ENCODE data around the gene NHEJ1. TPM values are rescaled to one million over a fixed set of nuclear protein-coding genes. Genes with fewer than 3 reads are reported as not detected.

NHEJ1 gene
- total RNA-seq, 2 donors from 2014 or later, result 8.9 to 11.6 TPM

DNA sequence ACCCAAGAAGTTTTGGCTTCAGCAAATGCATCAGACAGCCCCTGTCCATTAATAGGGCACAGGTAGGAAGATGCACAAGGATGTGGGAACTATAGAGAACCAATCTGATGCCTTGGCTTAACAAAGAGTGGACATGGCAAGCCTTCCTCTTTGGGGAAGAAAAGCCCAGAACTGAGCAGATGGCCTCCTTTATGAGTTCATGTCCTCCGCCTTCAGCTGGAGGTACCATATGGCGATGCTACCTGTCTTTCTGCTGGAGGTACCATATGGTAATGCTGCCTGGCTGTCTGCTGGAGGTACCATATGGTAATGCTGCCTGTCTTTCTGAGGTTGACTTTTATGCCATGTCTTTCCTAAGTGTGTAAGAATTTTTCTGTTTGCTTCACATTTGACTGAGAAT lies 23.5 kb upstream of the NHEJ1 start:
- intact Hi-C loops (cut with DNase I), result no loop called here
- DNase-seq (ENCODE audit: low spot score), result no peak

DNA sequence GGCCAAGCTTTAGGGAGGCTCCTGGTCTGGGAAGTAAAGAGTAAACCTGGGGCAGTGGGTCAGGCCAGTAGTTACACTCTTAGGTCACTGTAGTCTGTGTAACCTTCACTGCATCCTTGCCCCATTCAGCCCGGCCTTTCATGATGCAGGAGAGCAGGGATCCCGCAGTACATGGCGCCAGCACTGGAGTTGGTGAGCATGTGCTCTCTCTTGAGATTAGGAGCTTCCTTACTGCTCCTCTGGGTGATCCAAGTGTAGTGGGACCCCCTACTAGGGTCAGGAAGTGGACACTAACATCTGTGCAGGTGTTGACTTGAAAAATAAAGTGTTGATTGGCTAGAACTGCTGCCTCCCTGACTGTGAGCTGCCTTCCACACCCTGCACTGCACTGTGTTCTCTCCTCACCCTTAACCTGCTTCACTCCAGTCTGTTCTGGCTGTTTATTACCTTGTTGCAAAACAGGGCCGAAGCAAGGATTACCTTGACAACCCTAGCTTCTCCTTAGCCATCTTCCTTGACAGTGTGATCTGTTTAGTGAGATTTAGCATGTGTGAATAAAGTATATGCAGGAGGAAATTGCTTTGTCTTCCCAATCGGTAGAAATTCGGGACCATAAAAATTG lies 22.6 kb upstream of the NHEJ1 start:
- no peak for DNase-seq (ENCODE audit: low spot score)
- intact Hi-C loops (cut with DNase I), result no loop called here

DNA sequence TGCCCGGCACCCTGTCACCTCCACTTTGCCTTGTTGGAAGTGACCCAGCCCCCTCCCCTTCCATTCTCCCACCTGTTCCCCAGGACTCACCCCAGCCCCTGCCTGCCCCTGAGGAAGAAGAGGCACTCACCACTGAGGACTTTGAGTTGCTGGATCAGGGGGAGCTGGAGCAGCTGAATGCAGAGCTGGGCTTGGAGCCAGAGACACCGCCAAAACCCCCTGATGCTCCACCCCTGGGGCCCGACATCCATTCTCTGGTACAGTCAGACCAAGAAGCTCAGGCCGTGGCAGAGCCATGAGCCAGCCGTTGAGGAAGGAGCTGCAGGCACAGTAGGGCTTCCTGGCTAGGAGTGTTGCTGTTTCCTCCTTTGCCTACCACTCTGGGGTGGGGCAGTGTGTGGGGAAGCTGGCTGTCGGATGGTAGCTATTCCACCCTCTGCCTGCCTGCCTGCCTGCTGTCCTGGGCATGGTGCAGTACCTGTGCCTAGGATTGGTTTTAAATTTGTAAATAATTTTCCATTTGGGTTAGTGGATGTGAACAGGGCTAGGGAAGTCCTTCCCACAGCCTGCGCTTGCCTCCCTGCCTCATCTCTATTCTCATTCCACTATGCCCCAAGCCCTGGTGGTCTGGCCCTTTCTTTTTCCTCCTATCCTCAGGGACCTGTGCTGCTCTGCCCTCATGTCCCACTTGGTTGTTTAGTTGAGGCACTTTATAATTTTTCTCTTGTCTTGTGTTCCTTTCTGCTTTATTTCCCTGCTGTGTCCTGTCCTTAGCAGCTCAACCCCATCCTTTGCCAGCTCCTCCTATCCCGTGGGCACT lies 21.9 kb upstream of the NHEJ1 start:
- intact Hi-C loops (cut with DNase I), result no loop called here
- no peak for DNase-seq (ENCODE audit: low spot score)

DNA sequence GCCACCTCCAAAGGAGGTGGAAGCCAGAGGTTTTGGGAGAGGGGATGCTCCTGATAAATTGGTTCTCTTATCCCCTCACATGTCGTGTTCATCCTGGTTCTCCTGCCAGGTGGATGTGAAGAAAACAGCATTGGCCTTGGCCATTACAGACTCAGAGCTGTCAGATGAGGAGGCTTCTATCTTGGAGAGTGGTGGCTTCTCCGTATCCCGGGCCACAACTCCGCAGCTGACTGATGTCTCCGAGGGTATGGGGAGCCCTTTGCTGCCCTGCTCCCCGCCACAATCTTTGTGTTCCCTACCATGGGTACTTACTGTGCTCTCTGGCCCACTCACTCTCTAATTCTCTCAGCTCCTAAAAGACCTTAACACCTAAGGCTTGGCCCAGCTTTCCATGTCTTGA lies 20.9 kb upstream of the NHEJ1 start:
- intact Hi-C loops (cut with DNase I), result no loop called here
- no peak for DNase-seq (ENCODE audit: low spot score)

DNA sequence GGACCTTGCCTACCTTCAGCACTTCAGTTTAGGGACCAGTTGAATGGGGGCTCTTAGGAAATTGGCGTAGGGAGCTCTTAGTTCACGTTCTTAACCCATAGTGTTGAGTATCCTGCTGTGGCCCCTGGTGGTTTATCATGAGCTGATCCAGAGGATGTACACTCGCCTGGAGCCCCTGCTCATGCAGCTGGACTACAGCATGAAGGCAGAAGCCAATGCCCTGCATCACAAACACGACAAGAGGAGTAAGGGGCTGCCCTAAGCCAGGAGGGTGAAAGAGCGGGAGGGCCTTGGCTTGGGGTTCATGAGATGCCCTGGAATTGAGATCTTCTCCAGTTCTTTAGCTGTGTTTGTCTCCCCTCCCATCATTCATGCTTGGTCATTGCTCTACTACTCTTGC lies 20.3 kb upstream of the NHEJ1 start:
- intact Hi-C loops (cut with DNase I), result no loop called here
- DNase-seq (ENCODE audit: low spot score), result no peak

DNA sequence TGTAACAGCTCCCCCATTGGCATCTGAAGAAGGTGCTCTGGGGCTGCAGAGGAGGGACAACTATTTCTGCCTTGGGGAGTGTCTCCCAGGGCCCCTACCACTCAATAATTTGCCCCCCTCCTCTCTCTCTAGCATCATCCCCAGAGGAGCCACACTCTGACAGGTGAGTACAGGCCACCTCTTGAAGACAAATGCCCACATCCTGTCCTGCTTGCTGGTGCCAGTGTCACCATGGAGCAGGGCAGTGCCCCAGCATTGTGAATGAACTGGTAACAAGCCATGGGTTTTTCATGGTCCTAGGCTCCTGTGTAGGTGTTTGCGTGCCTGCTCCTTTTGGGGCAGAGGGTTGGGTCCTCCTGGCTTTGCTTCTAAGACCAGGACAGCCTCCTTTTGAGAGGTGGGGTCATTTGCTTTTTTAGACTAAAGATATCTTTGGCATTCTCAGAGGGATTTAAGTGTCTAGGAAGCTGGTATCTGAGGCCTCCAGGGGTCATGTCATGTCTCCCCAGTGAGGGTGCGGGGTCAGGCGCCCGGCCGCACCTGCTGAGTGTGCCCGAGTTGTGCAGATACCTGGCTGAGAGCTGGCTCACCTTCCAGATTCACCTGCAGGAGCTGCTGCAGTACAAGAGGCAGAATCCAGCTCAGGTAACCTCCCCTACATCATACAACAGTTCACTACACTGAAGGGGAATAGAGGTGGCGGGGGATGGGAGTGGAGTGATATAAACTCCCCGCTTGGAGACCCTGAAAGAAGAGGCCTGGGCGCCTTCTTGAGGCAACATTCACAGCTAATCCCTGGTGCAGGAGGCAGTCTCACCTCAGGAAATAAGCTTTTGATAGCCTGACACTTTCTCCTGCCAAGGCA lies 19.2 kb upstream of the NHEJ1 start:
- DNase-seq (ENCODE audit: low spot score), result no peak
- intact Hi-C loops (cut with DNase I), result loop anchor here in 1 of 2 donors (5.0 kb wide), 1 partner anchor 37 kb away; the partner anchor contains the start of gene ABCB6

DNA sequence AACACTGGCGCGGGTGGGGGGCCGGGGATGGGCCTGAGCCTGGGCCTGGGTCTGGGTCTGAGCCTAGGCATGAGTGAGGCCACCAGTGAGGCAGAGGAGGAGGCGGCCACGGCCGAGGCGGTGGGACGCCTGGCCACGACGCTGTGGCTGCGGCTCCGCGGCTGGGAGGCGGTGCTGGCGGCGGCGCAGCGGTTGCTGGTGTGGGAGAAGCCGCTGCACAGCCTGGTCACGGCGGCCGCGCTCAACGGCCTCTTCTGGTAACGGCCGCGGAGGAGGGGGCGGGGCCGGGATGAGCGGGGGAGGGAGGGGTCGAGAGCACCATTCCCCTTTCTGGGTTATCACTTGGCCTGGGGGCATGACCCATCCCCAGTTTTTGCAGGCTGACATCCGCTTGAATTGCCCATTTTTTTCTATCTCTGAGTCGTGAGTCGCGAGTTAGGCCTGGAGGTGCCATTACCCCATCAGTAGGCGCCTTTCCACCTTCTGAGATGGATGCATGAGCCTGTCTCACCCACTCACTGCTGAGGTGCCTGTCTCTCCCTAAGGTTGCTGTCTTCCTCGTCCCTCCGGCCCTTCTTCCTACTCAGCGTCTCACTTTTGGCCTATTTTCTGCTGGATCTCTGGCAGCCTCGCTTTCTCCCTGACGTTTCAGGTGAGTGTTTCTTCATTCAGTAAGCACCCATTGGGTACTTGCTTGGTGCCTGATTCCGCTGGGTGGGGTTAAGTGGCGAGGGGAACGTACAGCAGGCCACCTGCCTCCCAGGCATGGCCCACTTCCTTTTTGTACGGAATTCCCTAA lies 18.0 kb upstream of the NHEJ1 start:
- intact Hi-C loops (cut with DNase I), result loop anchor here in 1 of 2 donors (5.0 kb wide), 1 partner anchor 39 kb away; the partner anchor contains the start of gene ABCB6
- peak; percentile 90 for DNase-seq (ENCODE audit: low spot score)

DNA sequence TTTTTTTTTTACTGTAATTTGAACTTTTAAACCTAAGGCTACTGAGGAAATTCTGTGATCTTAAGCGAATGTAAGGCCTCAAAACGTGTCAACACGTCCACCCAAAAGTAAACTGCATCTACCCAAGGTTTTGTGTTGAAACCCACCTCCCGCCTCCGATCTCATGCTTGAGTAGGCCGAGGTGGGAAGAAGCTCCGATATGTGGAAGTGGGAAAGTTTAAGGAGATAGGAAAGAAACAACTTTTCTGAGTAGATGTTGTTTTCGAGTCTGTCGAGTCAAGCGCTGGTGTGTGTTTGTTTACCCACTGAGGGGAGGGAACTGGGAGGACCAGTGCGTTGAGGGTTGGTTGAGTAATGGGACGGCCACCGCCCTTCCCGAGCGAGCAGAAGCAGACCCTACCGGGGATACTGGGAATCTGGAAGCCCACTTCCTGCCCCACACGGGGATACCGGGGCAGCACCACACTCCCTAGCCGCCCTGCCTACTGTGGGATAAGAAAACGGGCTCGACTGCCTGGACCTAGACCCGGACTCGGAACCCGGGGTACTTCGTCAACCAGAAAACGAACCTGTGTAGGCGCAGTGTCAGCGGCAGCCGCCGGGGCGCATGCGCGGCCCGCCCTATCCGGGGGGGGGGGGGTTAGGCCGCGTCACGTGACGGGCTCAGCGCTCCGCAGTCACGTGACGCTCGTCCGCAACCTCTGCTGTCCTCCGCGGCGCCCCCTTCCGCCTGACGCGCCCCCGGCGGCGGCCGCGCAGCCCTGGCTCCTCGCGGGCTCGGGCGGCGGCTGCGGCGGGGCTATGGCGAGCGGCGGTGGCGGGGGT lies 17.1 kb upstream of the NHEJ1 start, which contains the start of gene RETREG2:
TSS of gene RETREG2 (plus strand) at position 724 of the 825 bp plus-strand sequence. CDS start at position 802, 78 bp downstream.
- intact Hi-C loops (cut with DNase I), result loop anchor here in 1 of 2 donors (5.0 kb wide), 1 partner anchor 40 kb away; the partner anchor contains the start of gene ABCB6
- DNase-seq (ENCODE audit: low spot score), result peak; percentile 95

DNA sequence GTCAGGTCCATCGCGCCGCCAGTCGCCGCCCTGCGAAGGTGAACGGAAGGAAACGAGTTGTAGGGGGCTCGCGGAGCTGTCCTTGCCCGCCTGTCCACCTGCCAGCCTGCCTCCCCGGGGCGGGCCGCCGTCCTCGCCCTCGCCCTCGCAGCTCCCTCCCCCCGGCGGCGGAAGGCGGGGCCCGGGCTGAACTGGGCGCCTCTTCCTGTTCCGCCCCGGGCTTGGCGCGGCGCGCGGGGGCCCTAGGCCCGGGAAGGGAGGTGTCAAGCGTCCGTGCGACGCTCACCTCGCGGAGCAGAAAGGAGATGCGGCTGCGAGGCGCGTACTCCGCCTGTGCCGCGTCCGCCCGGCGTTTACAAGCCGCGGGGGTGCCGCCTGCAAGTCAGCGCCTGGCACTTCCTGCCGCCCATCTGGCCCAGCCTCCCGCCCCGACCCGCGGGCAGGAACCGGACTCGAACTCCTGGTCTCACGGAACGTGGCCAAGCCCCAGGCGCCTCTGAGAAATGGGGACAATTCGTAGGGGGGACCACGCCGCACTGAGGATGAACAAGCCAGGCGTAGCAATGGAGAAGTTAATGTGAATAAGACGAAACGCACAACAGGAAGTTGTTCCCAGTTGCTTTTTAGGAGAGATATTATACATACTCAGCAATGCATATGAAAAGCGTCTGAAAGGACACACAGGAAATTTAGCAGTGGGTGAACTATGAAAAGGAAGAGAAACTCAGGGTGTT lies 16.4 kb upstream of the NHEJ1 start, which contains the start of gene CNPPD1:
TSS of gene CNPPD1 (minus strand) at position 108 of the 734 bp plus-strand sequence. CDS start at position 11, 97 bp downstream.
- peak; percentile 96 for DNase-seq (ENCODE audit: low spot score)
- intact Hi-C loops (cut with DNase I), result loop anchor here in 1 of 2 donors (5.0 kb wide), 1 partner anchor 40 kb away; the partner anchor contains the start of gene ABCB6

DNA sequence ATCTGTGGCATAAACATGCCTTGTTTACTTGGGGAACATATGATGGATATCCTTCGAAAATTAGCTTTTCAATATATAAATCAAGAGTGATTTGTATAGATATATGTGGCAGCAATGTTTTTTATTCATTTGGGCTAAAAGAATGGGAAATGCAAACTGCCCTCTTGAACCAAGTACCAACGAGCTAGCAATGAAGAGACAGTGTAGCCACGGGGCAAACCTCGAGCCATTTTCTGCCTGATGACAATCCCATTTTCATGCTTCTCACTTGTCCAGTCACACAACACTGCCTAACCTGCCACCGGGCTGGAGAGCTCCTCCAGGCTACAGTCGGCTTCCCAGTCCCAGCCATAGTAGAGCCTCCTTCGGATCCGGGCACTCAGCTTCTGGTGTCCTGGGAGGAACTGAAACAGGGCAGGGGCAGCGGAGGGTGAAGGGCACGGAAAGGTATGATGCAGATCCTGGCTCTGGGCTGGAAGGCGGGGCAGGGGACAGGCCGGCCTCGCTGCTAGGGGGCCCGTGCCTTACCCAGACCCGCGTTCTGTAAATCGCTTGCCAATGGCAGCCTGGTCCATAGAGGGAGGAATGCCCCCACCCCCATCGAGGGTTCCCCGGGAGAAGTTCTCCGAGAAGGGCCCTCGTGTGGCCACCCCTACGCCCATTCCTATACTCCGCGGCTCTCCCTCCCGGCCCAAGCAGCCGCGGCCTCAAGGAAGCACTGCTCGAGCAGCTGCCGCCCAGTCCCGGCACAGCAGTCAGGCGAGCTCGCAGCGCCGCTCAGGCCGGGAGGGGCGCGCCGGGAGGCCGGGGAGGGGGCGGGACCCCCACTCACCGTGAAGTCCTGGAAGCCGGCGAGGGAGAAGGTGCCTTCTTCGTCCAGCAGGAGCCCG lies 15.6 kb upstream of the NHEJ1 start:
- peak; percentile 87 for DNase-seq (ENCODE audit: low spot score)

DNA sequence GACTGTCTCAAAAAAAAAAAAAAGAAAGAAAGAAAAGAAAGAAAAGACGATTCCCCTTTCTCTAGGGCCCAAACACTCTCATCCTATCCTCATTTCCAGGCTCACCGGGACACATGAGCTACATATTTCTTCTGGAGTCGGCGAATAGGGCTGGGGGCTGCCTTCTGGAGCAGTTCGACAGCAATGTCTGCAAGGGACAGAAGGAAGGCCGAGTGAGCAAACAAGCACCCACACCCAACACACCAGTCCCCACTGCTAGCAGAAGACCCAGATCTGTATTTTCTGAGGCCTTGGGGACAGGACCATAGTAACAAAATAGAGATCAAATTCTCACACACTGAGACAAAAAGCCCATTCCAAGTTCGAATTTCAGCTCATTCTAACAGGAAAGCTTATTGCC lies 14.9 kb upstream of the NHEJ1 start:
- intact Hi-C loops (cut with DNase I), result loop anchor here in 1 of 2 donors (5.0 kb wide), 1 partner anchor 42 kb away; the partner anchor contains the start of gene ABCB6
- DNase-seq (ENCODE audit: low spot score), result no peak

More for the DNA sequence above, 15.6 kb upstream of the NHEJ1 start:
- intact Hi-C loops (cut with DNase I), result loop anchor here in 1 of 2 donors (5.0 kb wide), 1 partner anchor 41 kb away; the partner anchor contains the start of gene ABCB6

DNA sequence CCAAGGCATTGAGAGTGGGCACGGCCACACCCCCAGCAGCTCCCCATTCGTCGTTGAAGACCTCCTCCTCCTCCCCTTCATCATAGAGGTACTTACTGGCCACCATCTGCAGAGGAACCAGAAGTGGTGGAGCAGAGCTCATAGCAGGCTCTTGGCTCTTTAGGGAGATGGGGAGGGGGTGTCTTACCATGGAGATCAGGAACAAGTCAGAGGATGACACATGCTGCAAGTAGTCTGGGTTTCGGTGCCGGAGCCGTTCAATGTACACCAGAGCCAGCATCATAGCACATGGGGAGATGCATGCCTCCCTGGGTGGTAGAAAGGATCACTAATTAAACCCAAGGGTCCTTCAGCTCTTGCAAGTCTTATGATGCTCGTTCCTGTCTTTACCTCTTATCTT lies 14.2 kb upstream of the NHEJ1 start:
- no peak for DNase-seq (ENCODE audit: low spot score)
- intact Hi-C loops (cut with DNase I), result loop anchor here in 1 of 2 donors (5.0 kb wide), 1 partner anchor 42 kb away; the partner anchor contains the start of gene ABCB6

DNA sequence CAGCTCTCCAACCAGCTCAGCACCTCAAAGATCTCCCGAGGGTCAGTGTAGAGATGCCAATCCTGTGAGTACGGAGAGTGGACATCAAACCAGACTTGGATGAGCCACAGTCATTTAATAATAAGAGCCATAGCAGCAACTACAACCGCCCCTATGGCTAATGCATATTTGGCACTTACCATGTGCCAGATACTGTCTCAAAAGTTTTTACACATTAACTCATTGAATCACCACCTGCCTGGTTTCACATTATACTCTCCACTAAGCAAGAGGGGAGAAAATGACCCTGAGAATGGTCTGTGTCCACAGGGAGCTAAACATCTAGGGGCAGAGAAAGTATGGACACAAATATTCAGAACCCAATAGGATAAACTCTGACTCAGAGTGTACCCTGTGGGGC lies 13.5 kb upstream of the NHEJ1 start:
- intact Hi-C loops (cut with DNase I), result no loop called here
- DNase-seq (ENCODE audit: low spot score), result no peak

DNA sequence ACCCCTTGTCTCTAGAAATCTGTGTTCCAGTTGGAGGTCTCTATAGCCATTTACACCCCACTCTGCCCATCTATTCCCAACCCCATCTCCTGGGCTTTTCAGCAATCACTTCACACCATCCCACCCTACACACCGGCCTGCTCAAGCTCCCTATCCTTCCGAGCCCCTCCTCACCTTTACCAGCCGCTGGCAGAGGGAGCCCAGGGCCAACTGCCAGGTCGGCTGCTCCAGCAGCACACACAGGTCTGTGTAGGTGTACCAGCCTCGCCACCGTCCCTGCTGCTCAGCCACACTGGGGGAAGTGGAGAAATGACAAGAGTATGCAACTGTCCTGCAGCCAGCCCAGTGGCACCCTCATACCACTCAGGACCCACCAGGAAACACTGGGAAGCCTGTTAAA lies 12.6 kb upstream of the NHEJ1 start:
- DNase-seq (ENCODE audit: low spot score), result no peak
- intact Hi-C loops (cut with DNase I), result no loop called here

DNA sequence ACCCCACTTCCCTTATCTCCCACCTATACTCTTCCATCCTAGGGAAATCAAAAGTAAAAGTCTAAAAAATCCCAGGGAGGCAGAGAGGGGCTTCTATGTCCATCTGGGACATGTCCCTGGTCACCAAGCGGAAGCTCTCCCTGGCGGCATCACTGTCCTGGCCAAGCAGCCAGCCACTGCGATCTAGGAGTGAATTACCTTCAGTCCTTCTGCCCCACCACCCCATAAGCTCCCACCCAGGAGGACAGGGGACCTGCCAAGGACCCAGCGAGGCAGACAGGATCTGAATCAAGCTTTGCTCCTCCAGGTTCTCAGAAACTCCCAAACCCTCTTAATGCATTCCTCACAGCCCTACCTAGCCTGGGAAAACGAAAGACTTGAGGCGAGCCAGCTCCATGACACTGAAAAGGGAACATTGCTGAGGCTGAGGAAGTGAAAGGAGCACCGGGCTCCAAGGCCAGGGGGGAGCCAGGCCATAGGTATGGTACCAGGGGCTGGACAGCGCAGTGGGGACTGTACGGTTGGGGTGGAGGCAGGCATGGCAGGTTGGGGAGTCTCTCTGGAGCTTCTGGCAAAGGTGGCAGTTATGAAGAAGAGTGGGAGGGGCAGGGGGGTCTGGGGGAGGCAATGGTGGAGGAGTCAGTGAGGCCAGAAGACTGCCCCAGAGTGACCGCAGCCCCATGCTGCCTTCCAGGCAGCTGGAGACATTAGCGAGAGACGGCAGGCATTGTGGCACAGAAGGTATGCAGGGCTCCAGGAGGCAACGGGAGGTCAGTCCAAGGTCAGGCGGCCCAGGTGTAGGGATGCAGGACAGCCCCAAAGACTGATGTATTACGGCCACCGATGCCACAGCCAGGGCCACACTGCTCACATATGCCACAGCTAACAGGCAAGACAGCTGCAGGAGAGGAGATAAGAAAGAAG lies 11.9 kb upstream of the NHEJ1 start:
- intact Hi-C loops (cut with DNase I), result no loop called here
- DNase-seq (ENCODE audit: low spot score), result no peak
